Measurements from ENCODE around the gene CEPT1.

DNA sequence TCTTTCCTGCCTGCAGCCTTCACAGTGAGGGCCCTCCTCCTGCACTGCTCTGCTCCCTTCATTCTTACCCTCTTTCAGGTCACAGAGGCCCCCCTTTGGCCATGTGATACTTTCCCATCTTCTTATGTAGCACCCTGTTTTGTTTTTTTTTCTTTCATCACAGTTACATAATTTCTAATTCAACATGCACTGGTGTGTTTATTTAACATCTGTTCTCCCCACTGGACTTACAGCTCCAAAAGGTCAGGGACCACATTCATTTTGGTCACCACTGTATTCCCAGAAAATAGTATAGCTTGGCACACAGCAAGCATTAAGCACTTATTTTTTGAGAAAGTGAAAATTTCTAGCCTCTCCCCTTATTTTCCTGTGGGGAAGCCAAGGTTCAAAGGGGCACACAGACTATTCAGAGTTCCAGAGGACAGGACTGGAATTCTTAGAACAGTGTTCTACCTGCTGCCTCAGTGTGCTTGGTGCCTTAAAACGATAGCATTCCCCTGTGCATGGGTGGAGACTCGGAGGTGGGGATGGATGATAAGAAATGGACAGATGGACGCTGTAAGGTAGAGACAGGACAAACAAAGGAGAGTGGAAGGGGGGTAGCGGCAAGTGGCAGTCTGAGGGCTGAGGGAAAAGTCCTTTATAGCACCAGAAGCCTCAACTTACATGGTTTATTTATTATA, 55.1 kb downstream of the CEPT1 start:
- TF ChIP-seq, protein P1, sequence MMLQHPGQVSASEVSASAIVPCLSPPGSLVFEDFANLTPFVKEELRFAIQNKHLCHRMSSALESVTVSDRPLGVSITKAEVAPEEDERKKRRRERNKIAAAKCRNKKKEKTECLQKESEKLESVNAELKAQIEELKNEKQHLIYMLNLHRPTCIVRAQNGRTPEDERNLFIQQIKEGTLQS (CRISPR knock-in tag; conservative IDR thresholded peaks at IDR 0.05), result no peak
- TF ChIP-seq, protein P2, sequence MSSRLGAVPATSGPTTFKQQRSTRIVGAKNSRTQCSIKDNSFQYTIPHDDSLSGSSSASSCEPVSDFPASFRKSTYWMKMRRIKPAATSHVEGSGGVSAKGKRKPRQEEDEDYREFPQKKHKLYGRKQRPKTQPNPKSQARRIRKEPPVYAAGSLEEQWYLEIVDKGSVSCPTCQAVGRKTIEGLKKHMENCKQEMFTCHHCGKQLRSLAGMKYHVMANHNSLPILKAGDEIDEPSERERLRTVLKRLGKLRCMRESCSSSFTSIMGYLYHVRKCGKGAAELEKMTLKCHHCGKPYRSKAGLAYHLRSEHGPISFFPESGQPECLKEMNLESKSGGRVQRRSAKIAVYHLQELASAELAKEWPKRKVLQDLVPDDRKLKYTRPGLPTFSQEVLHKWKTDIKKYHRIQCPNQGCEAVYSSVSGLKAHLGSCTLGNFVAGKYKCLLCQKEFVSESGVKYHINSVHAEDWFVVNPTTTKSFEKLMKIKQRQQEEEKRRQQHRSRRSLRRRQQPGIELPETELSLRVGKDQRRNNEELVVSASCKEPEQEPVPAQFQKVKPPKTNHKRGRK (CRISPR knock-in tag; IDR thresholded peaks at IDR 0.05; ENCODE audit: borderline replicate concordance), result no peak
- TF ChIP-seq, protein P3, sequence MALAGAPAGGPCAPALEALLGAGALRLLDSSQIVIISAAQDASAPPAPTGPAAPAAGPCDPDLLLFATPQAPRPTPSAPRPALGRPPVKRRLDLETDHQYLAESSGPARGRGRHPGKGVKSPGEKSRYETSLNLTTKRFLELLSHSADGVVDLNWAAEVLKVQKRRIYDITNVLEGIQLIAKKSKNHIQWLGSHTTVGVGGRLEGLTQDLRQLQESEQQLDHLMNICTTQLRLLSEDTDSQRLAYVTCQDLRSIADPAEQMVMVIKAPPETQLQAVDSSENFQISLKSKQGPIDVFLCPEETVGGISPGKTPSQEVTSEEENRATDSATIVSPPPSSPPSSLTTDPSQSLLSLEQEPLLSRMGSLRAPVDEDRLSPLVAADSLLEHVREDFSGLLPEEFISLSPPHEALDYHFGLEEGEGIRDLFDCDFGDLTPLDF (CRISPR knock-in tag; IDR thresholded peaks at IDR 0.05), result no peak
